T-helper 1 cell (primary cell): ENCODE results near the gene RSPH10B2.
"Not testable (repeated sequence)": the region's sequence is repeated elsewhere in the genome, so short reads cannot be mapped to it uniquely, and the experiment has no call there.

Experiments
- DNase-seq, 5 donors: peaks; one replicate each; pipeline ENCODE4 v3.0.0-alpha.2; 2012 to 2020

The RSPH10B2 gene

GRCh38 chr7:6843654-6844053 lies 89.8 kb downstream of the RSPH10B2 start:
- not testable (repeated sequence) for DNase-seq

- not testable (repeated sequence) for DNase-seq
Measured at GRCh38 chr7:6845971-6846449, 92.1 kb downstream of the RSPH10B2 start.

GRCh38 chr7:6847751-6848150 lies 93.8 kb downstream of the RSPH10B2 start:
- not testable (repeated sequence) for DNase-seq
